Measurements from ENCODE around the gene MCL1. TPM values are rescaled to one million over a fixed set of nuclear protein-coding genes. Genes with fewer than 3 reads are reported as not detected.

Gene MCL1
- total RNA-seq, 4 donors from 2014 or later: 505 to 845 (median 657) TPM

DNA sequence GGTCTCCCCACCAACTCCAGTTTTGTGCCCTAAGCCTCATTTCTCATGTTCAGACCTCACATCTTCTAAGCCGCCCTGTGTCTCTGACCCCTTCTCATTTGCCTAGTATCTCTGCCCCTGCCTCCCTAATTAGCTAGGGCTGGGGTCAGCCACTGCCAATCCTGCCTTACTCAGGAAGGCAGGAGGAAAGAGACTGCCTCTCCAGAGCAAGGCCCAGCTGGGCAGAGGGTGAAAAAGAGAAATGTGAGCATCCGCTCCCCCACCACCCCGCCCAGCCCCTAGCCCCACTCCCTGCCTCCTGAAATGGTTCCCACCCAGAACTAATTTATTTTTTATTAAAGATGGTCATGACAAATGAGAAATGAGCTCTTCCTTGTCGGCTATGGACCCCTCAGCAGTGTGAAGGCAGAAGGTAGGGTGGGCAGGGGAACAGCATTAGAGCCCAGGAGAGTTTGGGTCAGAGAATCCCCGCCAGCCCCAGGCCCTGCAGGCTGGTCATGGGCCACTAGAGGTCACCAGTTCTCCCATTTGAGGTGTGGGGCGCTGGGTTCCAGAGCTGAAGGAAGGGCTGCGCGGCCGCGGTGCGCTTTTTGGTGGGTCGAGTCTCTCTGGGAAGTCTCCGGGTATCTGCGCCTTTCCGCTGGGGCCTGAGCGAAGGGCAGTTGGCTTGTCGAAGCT, 18.7 kb downstream of the MCL1 start:
- ATAC-seq (ENCODE audit: low FRiP score) (peak; percentile 25), DNase-seq (ENCODE audit: low spot score) (no peak)
- peak in 2 of 3 donors; percentile 4 to 62 for TF ChIP-seq CTCF (IDR thresholded peaks at IDR 0.05)

- ATAC-seq (ENCODE audit: low FRiP score): no peak
Observed at GRCh38 chr1:150560011-150560438, 19.4 kb downstream of the MCL1 start.

DNA sequence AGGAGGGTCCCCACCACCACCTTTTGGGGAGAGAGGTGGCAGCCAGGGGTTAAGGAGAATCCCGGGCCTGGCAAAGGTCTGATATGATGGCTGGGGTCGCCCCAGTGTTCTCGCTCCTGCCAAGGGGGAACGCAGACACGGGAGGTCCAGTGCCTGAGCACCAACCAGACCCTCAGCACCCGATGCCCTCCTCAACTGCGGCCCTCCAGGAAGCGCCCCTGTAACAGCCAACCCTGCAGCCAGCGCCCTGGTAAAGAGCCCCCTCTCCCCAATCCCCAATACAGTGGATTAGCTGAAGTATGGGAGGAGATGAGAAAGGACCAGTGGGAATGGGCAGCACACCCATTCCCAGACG, 19.8 kb downstream of the MCL1 start:
- TF ChIP-seq CTCF (IDR thresholded peaks at IDR 0.05): no peak
- ATAC-seq (ENCODE audit: low FRiP score) (no peak), DNase-seq (ENCODE audit: low spot score) (no peak)

More at GRCh38 chr1:150560011-150560438, 19.4 kb downstream of the MCL1 start:
- DNase-seq (ENCODE audit: low spot score): no peak
- peak in 2 of 3 donors; percentile 63 to 66 for TF ChIP-seq CTCF (IDR thresholded peaks at IDR 0.05)

GRCh38 chr1:150558761-150559655, 20.4 kb downstream of the MCL1 start:
- ATAC-seq (ENCODE audit: low FRiP score) (no peak), DNase-seq (ENCODE audit: low spot score) (no peak)
- no peak for TF ChIP-seq CTCF (IDR thresholded peaks at IDR 0.05)

GRCh38 chr1:150558303-150558704, 21.1 kb downstream of the MCL1 start:
- no peak for TF ChIP-seq CTCF (IDR thresholded peaks at IDR 0.05)
- no peak for ATAC-seq (ENCODE audit: low FRiP score)
- DNase-seq (ENCODE audit: low spot score): no peak

DNA sequence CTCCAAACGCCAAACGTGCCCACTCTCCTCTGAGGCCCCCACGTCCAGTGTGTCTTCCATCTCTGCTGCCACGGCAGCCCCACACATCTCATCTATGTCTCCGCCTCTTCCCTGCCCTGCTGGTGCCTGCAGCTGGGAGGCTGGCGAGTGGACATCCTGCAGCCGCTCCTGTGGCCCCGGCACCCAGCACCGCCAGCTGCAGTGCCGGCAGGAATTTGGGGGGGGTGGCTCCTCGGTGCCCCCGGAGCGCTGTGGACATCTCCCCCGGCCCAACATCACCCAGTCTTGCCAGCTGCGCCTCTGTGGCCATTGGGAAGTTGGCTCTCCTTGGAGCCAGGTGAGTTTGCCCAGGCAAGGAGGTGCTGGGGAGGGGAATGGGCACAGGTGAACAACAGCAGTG, 21.6 kb downstream of the MCL1 start:
- DNase-seq (ENCODE audit: low spot score) (no peak), ATAC-seq (ENCODE audit: low FRiP score) (no peak)
- no peak for TF ChIP-seq CTCF (IDR thresholded peaks at IDR 0.05)
